Thyroid gland (tissue), 4 donors: Measurements from ENCODE around the gene C1QTNF8. TPM values are rescaled to one million over a fixed set of nuclear protein-coding genes. Genes with fewer than 3 reads are reported as not detected.

ENCODE experiments used
- DNase-seq, 2 donors: peaks; one replicate each; pipeline ENCODE4 v3.0.0-alpha.2; 2019
- H3K27ac ChIP-seq, 3 donors: fragments of 200-600 bp; sonication (generic); 1 replicate in 2 of 3; 2 replicates in 1 of 3; pipeline ENCODE4 v1.5.1; 2016 to 2019; ENCODE audit warnings: mild to moderate bottlenecking in 1 of 3, moderate library complexity in 1 of 3
- H3K27me3 ChIP-seq: fragments of 200-600 bp; sonication (generic); one replicate; pipeline ENCODE4 v1.5.1; 2019
- H3K36me3 ChIP-seq, 2 donors: fragments of 200-600 bp; sonication (generic); one replicate each; pipeline ENCODE4 v1.5.1; 2016 to 2019
- H3K4me1 ChIP-seq, 2 donors: fragments of 200-600 bp; sonication (generic); one replicate each; pipeline ENCODE4 v1.5.1; 2017 to 2019
- H3K4me3 ChIP-seq, 3 donors: fragments of 200-600 bp; sonication (generic); replicated peaks in 1 of 3; 1 replicate in 2 of 3; 2 replicates in 1 of 3; pipeline ENCODE4 v1.5.1; 2016; ENCODE audit warnings: mild to moderate bottlenecking in 1 of 3
- H3K9me3 ChIP-seq: fragments of 200-600 bp; sonication (generic); one replicate; pipeline ENCODE4 v1.5.1; 2017
- POLR2A ChIP-seq, 2 donors: fragments of 450-650 bp; IDR thresholded peaks; one replicate each; pipeline ENCODE4 v1.6.1; 2017; ENCODE audit warnings: antibody characterized with exemption in 2 of 2, mild to moderate bottlenecking in 2 of 2, moderate library complexity in 1 of 2
- WGBS, 2 donors: methylation state at CpG; one replicate each; pipeline ENCODE4 v1.1.5; 2017; 5-methylcytosine and 5-hydroxymethylcytosine counted together
- intact Hi-C: fragments of 100-400 bp; cut with DNase I; formaldehyde crosslinking; loops from one replicate; pipeline ENCODE4 v1.15.1; 2023
- total RNA-seq, 4 donors: library from RNA; depleted of rRNA; stranded (reverse); fragments of >200 nt; gene quantifications; one replicate each; pipeline ENCODE4 v1.2.3, GENCODE V29; 2016
- TF ChIP-seq, protein P1 (sequence below), 6 experiments: fragments of 200-600 bp in 3 of 6; fragments of 450-650 bp in 3 of 6; sonication (generic) in 3 of 6; IDR thresholded peaks; one replicate each; pipeline ENCODE4 v1.5.1; 2016 to 2019; ENCODE audit warnings: antibody characterized with exemption in 6 of 6, mild to moderate bottlenecking in 2 of 6, inconsistent platforms in 1 of 6, moderate library complexity in 1 of 6

The C1QTNF8 gene
- total RNA-seq, 4 donors from 2014 or later: not detected

DNA sequence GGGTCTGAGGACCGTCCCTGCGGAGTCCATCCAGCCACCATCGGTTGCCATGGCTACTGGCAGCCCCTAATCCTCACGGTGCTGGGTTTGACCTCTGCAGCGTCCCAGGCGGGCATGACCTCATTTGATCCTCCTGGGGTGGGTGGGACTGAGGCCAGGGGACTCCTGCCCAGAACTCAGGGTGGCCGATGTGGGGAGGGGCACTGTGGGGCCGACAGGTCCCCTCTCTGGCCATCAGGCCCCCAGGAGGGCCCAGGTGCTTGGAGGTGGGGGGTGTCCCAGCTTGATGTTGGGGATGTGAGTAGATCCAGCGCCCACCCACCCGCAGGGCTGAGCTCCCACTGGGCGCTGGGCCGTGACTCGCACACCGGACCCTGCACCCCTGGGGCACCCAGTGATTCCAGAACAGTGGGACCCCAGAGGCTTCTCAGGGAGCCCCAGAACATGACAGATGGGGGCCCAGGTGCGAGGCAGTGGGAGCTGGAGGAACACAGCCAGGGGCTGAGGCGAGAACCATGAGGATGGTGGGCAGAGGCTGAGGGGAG lies 25.1 kb downstream of the C1QTNF8 start:
- intact Hi-C loops: no loop called here
- Histone ChIP-seq H3K27ac (no peak overlapping the region), H3K4me1 (no peaks in the 10 kb centered on the region), H3K9me3 (no peaks in the 10 kb centered on the region), H3K4me3 (no peak overlapping the region), H3K27me3 (peaks cover 17% of the 10 kb centered on the region), H3K36me3 (no peaks in the 10 kb centered on the region)
- no peak for TF ChIP-seq POLR2A (IDR thresholded peaks at IDR 0.05)
- TF ChIP-seq, protein P1, sequence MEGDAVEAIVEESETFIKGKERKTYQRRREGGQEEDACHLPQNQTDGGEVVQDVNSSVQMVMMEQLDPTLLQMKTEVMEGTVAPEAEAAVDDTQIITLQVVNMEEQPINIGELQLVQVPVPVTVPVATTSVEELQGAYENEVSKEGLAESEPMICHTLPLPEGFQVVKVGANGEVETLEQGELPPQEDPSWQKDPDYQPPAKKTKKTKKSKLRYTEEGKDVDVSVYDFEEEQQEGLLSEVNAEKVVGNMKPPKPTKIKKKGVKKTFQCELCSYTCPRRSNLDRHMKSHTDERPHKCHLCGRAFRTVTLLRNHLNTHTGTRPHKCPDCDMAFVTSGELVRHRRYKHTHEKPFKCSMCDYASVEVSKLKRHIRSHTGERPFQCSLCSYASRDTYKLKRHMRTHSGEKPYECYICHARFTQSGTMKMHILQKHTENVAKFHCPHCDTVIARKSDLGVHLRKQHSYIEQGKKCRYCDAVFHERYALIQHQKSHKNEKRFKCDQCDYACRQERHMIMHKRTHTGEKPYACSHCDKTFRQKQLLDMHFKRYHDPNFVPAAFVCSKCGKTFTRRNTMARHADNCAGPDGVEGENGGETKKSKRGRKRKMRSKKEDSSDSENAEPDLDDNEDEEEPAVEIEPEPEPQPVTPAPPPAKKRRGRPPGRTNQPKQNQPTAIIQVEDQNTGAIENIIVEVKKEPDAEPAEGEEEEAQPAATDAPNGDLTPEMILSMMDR (IDR thresholded peaks at IDR 0.05): no peak
- WGBS, 2 donors: 37 to 40% methylated on average over 14 to 15 of the region's 16 CpGs
- DNase-seq: no peak

DNA sequence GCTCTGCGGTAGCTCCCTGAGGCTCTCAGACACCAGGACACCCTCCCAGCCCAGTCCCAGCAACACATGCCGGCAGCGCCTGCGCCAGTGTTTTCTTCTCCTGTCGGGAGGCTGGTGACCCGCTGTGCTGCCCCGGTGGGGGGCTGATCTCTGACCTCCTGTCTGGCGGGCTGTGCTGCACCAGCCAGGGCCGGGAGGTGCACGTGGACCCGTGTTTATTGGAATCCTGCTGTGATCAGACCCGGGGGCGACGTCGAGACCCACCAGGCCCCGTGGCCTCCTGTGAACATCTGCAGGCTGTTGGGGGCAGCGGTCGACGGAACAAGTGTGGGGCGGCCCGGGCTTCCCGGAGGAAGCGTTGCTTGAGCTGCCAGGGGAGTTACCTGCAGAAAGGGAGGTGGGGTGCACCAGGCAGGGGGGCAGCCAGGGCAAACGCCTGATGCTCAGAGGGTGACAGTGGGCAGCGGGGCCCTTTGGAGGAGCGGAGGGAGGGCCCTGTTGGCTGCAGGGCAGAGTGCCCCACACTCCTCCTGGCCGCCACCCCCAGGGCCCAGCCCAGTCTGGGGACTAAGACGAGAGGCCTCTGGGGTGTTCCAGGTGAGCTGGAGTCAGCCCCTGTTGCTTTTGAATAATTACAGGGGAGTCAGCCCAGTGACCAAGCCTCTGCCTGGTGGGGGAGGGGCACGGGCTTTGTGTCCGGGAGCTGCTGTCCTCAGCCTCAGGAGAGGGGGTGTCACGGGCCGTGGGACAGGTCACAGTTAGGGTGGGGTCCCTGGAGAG lies 25.8 kb downstream of the C1QTNF8 start:
- 15 to 18% methylated on average over 10 to 24 of the region's 32 CpGs for WGBS, 2 donors
- TF ChIP-seq, protein P1 (IDR thresholded peaks at IDR 0.05): no peak
- TF ChIP-seq POLR2A (IDR thresholded peaks at IDR 0.05): no peak
- peaks cover 20% of the 10 kb centered on the region for H3K27me3 ChIP-seq
- no peaks in the 10 kb centered on the region for H3K36me3 ChIP-seq
- H3K9me3 ChIP-seq: no peaks in the 10 kb centered on the region
- H3K4me3 ChIP-seq: no peak overlapping the region
- no peak overlapping the region for H3K27ac ChIP-seq
- no peaks in the 10 kb centered on the region for H3K4me1 ChIP-seq
- no peak for DNase-seq
- intact Hi-C loops: no loop called here

DNA sequence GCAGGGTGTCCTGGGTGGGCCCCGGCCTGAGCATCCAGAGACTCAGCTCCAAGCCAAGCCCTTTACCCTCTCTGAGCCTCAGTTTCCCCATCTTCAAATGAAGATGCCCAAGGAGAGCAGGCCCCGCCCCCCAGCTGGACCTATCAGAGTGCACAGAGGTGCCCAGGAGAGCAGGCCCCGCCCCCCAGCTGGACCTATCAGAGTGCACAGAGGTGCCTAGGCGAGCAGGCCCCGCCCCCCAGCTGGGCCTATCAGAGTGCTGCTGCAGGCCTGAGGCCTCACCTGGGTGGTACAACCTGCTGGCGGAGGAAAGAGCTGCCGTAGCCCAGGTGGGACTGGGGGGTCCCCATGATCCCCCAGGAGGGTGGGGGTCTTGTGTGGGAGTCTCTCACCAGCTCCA lies 26.9 kb downstream of the C1QTNF8 start:
- Histone ChIP-seq H3K4me1 (no peaks in the 10 kb centered on the region), H3K4me3 (no peak overlapping the region), H3K9me3 (no peaks in the 10 kb centered on the region), H3K36me3 (no peaks in the 10 kb centered on the region), H3K27me3 (peaks cover 20% of the 10 kb centered on the region), H3K27ac (no peak overlapping the region)
- WGBS, 2 donors: 71 to 100% methylated on average over 1 of the region's 7 CpGs
- no peak for TF ChIP-seq POLR2A (IDR thresholded peaks at IDR 0.05)
- TF ChIP-seq, protein P1 (IDR thresholded peaks at IDR 0.05): no peak
- intact Hi-C loops: no loop called here
- no peak for DNase-seq

DNA sequence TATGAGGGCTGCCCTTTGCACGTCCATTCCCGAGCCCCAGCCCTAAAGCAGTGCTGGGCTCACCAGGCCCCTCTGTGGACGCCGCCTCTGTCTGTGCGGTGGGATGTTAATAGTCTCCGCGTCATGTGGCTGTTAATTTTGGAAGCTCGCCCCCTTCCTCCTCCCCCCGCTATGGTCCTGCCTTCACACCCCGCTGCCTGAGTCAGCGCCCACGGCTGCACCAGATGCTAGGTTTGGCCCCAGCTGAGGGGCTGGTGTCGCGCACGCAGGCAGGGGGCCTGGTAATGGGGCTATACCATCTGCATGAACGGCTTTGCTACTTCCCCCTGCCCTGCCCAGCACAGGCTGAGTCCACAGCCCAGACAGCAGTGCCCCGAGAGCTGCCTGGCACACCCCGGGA lies 27.6 kb downstream of the C1QTNF8 start:
- DNase-seq: no peak

DNA sequence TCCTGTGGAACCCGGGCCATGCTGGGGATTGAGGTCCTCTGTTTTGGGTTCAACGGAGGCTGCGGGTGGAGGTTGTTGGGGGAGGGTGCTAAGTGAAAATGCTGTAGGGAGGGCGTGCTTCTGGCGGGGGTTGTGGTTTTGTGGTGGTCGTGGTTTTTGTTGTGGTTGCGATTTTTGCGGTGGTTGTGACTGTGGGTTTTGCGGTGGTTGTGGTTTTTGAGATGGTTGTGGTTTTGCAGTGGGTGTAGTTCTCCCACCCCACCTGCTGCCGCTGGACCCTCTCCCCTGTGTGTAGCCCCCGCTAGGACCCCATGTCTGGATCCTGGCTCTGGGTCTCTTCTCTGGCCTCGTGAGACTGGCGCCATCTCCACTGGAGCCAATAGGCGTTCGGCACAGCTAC lies 28.4 kb downstream of the C1QTNF8 start:
- Histone ChIP-seq H3K27ac (no peak overlapping the region), H3K9me3 (no peaks in the 10 kb centered on the region), H3K27me3 (peaks cover 17% of the 10 kb centered on the region), H3K36me3 (no peaks in the 10 kb centered on the region), H3K4me3 (no peak overlapping the region), H3K4me1 (no peaks in the 10 kb centered on the region)
- TF ChIP-seq, protein P1 (IDR thresholded peaks at IDR 0.05): no peak
- no peak for DNase-seq
- intact Hi-C loops: no loop called here
- WGBS, 2 donors: 62 to 68% methylated on average over 12 to 15 of the region's 15 CpGs

More for the DNA sequence above, 27.6 kb downstream of the C1QTNF8 start:
- H3K4me1 ChIP-seq: no peaks in the 10 kb centered on the region
- no peak overlapping the region for H3K27ac ChIP-seq
- no peak overlapping the region for H3K4me3 ChIP-seq
- intact Hi-C loops: no loop called here
- no peak for TF ChIP-seq POLR2A (IDR thresholded peaks at IDR 0.05)
- TF ChIP-seq, protein P1 (IDR thresholded peaks at IDR 0.05): no peak
- H3K27me3 ChIP-seq: peaks cover 20% of the 10 kb centered on the region
- no peaks in the 10 kb centered on the region for H3K36me3 ChIP-seq
- 74 to 91% methylated on average over 12 to 18 of the region's 18 CpGs for WGBS, 2 donors
- H3K9me3 ChIP-seq: no peaks in the 10 kb centered on the region
